ENCODE results near the gene TPH2.
A peak's percentile ranks its signal among the peaks of the same experiment; 100 is the strongest.

TPH2 gene

DNA sequence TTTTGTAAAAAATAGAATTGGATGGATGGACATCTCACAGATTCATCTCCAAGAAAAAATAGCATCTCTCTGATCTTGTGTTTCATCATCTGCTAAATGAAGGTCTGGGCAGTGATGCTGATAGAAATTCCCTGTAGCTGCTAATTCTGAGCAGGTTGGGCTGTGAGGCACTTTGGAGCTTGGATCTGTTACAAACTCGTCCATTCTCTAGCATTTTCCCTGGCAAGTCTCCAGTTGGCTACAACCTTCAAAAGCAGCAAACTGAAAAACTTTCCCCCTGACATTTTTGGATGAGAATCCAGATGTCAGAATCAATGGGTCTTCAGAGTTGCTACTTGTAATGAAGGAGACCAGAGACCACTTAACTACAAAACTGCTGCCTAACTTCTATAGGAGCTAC lies 72.7 kb downstream of the TPH2 start:
- ChIA-PET CTCF (interaction anchor here (0.9 to 1.9 kb wide), 3 partner anchors 231 to 271 kb away, joined by 3 to 7 read pairs (median 7); no protein-coding TSS in a partner anchor), POLR2A (no interaction called here)
- TF ChIP-seq, protein P1, sequence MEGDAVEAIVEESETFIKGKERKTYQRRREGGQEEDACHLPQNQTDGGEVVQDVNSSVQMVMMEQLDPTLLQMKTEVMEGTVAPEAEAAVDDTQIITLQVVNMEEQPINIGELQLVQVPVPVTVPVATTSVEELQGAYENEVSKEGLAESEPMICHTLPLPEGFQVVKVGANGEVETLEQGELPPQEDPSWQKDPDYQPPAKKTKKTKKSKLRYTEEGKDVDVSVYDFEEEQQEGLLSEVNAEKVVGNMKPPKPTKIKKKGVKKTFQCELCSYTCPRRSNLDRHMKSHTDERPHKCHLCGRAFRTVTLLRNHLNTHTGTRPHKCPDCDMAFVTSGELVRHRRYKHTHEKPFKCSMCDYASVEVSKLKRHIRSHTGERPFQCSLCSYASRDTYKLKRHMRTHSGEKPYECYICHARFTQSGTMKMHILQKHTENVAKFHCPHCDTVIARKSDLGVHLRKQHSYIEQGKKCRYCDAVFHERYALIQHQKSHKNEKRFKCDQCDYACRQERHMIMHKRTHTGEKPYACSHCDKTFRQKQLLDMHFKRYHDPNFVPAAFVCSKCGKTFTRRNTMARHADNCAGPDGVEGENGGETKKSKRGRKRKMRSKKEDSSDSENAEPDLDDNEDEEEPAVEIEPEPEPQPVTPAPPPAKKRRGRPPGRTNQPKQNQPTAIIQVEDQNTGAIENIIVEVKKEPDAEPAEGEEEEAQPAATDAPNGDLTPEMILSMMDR (IDR thresholded peaks at IDR 0.05; ENCODE audit: insufficient read depth, low read length, missing control alignments) = no peak
- no peak for DNase-seq (ENCODE audit: low read depth, low spot score)
- H3K4me3 ChIP-seq (ENCODE audit: low read depth, low read length) = no peak overlapping the region

- TF ChIP-seq, protein P1 (IDR thresholded peaks at IDR 0.05; ENCODE audit: insufficient read depth, low read length, missing control alignments) = no peak
- no peak overlapping the region for H3K4me3 ChIP-seq (ENCODE audit: low read depth, low read length)
- ChIA-PET POLR2A (no interaction called here), CTCF (interaction anchor here (1.4 kb wide), 1 partner anchor 270 kb away, joined by 6 read pairs; no protein-coding TSS in a partner anchor)
- no peak for DNase-seq (ENCODE audit: low read depth, low spot score)
Observed at GRCh38 chr12:72012874-72013273, 74.2 kb downstream of the TPH2 start.

DNA sequence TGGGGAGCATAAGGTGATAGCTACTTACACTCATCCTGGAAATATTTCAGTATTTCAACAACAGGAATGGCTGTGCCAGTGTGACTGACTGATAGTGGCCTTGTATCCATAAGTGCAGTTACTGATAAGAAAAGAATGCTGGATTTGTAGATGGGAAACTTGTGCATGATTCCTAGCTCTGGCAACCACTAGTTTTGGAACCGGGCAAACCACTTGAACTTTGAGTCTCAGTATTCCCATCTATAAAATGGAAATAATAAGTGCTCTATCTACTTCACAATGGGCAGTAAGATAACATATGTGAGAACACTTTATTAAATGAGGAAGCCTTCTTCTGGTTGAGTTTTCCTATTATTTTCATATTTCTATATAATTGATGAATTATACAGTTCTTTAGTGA lies 77.2 kb downstream of the TPH2 start:
- no peak for DNase-seq (ENCODE audit: low read depth, low spot score)
- ChIA-PET POLR2A (no interaction called here), CTCF (interaction anchor here (0.6 to 2.6 kb wide), 10 partner anchors 9 to 295 kb away, joined by 3 to 8 read pairs (median 5); no protein-coding TSS in a partner anchor)
- no peak overlapping the region for H3K4me3 ChIP-seq (ENCODE audit: low read depth, low read length)
- TF ChIP-seq, protein P1 (IDR thresholded peaks at IDR 0.05; ENCODE audit: insufficient read depth, low read length, missing control alignments) = no peak

- ChIA-PET CTCF (interaction anchor here (0.6 to 2.6 kb wide), 22 partner anchors 9 to 677 kb away, joined by 3 to 8 read pairs (median 4); no protein-coding TSS in a partner anchor), POLR2A (no interaction called here)
- no peak overlapping the region for H3K4me3 ChIP-seq (ENCODE audit: low read depth, low read length)
- TF ChIP-seq, protein P1 (IDR thresholded peaks at IDR 0.05; ENCODE audit: insufficient read depth, low read length, missing control alignments) = peak; percentile 80
- peak; percentile 14 for DNase-seq (ENCODE audit: low read depth, low spot score)
Observed at GRCh38 chr12:72017054-72017651, 78.5 kb downstream of the TPH2 start.

GRCh38 chr12:72018036-72018435 lies 79.4 kb downstream of the TPH2 start:
- ChIA-PET POLR2A (no interaction called here), CTCF (interaction anchor here (0.6 to 2.5 kb wide), 11 partner anchors 10 to 676 kb away, joined by 3 to 10 read pairs (median 6); no protein-coding TSS in a partner anchor)
- DNase-seq (ENCODE audit: low read depth, low spot score) = no peak
- TF ChIP-seq, protein P1 (IDR thresholded peaks at IDR 0.05; ENCODE audit: insufficient read depth, low read length, missing control alignments) = no peak
- H3K4me3 ChIP-seq (ENCODE audit: low read depth, low read length) = no peak overlapping the region

GRCh38 chr12:72024613-72025012 lies 86.0 kb downstream of the TPH2 start:
- no peak overlapping the region for H3K4me3 ChIP-seq (ENCODE audit: low read depth, low read length)
- POLR2A ChIA-PET = no interaction called here
- CTCF ChIA-PET = interaction anchor here (0.5 to 1.5 kb wide), 3 partner anchors 9 to 244 kb away, joined by 3 to 4 read pairs (median 3); no protein-coding TSS in a partner anchor

More at GRCh38 chr12:72024613-72025012, 86.0 kb downstream of the TPH2 start:
- DNase-seq (ENCODE audit: low read depth, low spot score) = no peak
- TF ChIP-seq, protein P1 (IDR thresholded peaks at IDR 0.05; ENCODE audit: insufficient read depth, low read length, missing control alignments) = no peak

Data from AG04449 (cell line).